H1 (cell line): ENCODE measurements around the gene SLU7. TPM values are rescaled to one million over a fixed set of nuclear protein-coding genes. Genes with fewer than 3 reads are reported as not detected.

ENCODE experiments used
- CBX5 ChIP-seq: fragments of 300-800, 300-1000 bp; sonication (generic); IDR thresholded peaks from 2 replicates; pipeline ENCODE4 v1.7.1; 2016; ENCODE audit warnings: antibody characterized with exemption, low read length, low read depth
- E2F6 ChIP-seq: IDR thresholded peaks from 2 replicates; pipeline ENCODE4 v1.6.1; 2012; ENCODE audit warnings: inconsistent platforms
- EZH2 ChIP-seq: fragments of 200-600 bp; sonication (generic); IDR thresholded peaks from 2 replicates; pipeline ENCODE4 v1.7.1; 2012; ENCODE audit warnings: low read depth, mild to moderate bottlenecking, moderate library complexity, low read length, inconsistent platforms; ENCODE audit not compliant: severe bottlenecking
- KDM4A ChIP-seq: IDR thresholded peaks from one replicate; pipeline ENCODE4 v1.7.1; 2012; ENCODE audit warnings: low read depth, mild to moderate bottlenecking, moderate library complexity, low read length, inconsistent platforms; ENCODE audit not compliant: severe bottlenecking
- KDM5A ChIP-seq: fragments of 200-600 bp; IDR thresholded peaks from 2 replicates; pipeline ENCODE4 v1.7.1; 2012; ENCODE audit warnings: mild to moderate bottlenecking, low read length, inconsistent platforms, mixed read lengths
- polyA plus RNA-seq, 7 experiments: library from polyadenylated mRNA; depleted of rRNA in 3 of 7; stranded (reverse) in 5 of 7; unstranded in 2 of 7; fragments of >200 nt in 5 of 7; fragments of 200-250 nt in 2 of 7; gene quantifications; 1 replicate in 5 of 7; 2 replicates in 1 of 7; 4 replicates in 1 of 7; pipeline versions ENCODE4 v1.2.1 to v1.2.3, GENCODE V29; 2011 to 2013; ENCODE audit warnings: missing spikeins in 2 of 7, mixed read lengths in 2 of 7
- total RNA-seq: library from RNA; stranded (reverse); fragmentation: NEBNext Ultra II Directional; extraction: Animal tissue kit (Norgen Biotek cat#: 25700); gene quantifications from 2 replicates; pipeline ENCODE4 v1.2.1, GENCODE V29; 2021
- TF ChIP-seq, protein P1 (sequence below): fragments of 300-600 bp; sonication (generic); IDR thresholded peaks from 2 replicates; pipeline ENCODE4 v1.7.1; 2012; ENCODE audit warnings: low read length, moderate library complexity, mild to moderate bottlenecking, inconsistent platforms; ENCODE audit not compliant: insufficient replicate concordance

Gene SLU7
- total and polyA plus RNA-seq, 2 of the 8 experiments (the other 6 are each of a cell fraction or from before 2014, with no cell fraction given): 6.0 to 34.1 TPM

- TF ChIP-seq, protein P1, sequence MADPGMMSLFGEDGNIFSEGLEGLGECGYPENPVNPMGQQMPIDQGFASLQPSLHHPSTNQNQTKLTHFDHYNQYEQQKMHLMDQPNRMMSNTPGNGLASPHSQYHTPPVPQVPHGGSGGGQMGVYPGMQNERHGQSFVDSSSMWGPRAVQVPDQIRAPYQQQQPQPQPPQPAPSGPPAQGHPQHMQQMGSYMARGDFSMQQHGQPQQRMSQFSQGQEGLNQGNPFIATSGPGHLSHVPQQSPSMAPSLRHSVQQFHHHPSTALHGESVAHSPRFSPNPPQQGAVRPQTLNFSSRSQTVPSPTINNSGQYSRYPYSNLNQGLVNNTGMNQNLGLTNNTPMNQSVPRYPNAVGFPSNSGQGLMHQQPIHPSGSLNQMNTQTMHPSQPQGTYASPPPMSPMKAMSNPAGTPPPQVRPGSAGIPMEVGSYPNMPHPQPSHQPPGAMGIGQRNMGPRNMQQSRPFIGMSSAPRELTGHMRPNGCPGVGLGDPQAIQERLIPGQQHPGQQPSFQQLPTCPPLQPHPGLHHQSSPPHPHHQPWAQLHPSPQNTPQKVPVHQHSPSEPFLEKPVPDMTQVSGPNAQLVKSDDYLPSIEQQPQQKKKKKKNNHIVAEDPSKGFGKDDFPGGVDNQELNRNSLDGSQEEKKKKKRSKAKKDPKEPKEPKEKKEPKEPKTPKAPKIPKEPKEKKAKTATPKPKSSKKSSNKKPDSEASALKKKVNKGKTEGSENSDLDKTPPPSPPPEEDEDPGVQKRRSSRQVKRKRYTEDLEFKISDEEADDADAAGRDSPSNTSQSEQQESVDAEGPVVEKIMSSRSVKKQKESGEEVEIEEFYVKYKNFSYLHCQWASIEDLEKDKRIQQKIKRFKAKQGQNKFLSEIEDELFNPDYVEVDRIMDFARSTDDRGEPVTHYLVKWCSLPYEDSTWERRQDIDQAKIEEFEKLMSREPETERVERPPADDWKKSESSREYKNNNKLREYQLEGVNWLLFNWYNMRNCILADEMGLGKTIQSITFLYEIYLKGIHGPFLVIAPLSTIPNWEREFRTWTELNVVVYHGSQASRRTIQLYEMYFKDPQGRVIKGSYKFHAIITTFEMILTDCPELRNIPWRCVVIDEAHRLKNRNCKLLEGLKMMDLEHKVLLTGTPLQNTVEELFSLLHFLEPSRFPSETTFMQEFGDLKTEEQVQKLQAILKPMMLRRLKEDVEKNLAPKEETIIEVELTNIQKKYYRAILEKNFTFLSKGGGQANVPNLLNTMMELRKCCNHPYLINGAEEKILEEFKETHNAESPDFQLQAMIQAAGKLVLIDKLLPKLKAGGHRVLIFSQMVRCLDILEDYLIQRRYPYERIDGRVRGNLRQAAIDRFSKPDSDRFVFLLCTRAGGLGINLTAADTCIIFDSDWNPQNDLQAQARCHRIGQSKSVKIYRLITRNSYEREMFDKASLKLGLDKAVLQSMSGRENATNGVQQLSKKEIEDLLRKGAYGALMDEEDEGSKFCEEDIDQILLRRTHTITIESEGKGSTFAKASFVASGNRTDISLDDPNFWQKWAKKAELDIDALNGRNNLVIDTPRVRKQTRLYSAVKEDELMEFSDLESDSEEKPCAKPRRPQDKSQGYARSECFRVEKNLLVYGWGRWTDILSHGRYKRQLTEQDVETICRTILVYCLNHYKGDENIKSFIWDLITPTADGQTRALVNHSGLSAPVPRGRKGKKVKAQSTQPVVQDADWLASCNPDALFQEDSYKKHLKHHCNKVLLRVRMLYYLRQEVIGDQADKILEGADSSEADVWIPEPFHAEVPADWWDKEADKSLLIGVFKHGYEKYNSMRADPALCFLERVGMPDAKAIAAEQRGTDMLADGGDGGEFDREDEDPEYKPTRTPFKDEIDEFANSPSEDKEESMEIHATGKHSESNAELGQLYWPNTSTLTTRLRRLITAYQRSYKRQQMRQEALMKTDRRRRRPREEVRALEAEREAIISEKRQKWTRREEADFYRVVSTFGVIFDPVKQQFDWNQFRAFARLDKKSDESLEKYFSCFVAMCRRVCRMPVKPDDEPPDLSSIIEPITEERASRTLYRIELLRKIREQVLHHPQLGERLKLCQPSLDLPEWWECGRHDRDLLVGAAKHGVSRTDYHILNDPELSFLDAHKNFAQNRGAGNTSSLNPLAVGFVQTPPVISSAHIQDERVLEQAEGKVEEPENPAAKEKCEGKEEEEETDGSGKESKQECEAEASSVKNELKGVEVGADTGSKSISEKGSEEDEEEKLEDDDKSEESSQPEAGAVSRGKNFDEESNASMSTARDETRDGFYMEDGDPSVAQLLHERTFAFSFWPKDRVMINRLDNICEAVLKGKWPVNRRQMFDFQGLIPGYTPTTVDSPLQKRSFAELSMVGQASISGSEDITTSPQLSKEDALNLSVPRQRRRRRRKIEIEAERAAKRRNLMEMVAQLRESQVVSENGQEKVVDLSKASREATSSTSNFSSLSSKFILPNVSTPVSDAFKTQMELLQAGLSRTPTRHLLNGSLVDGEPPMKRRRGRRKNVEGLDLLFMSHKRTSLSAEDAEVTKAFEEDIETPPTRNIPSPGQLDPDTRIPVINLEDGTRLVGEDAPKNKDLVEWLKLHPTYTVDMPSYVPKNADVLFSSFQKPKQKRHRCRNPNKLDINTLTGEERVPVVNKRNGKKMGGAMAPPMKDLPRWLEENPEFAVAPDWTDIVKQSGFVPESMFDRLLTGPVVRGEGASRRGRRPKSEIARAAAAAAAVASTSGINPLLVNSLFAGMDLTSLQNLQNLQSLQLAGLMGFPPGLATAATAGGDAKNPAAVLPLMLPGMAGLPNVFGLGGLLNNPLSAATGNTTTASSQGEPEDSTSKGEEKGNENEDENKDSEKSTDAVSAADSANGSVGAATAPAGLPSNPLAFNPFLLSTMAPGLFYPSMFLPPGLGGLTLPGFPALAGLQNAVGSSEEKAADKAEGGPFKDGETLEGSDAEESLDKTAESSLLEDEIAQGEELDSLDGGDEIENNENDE: no peak
- no peak for TF ChIP-seq EZH2
- no peak for TF ChIP-seq CBX5
- no peak for TF ChIP-seq KDM5A
- no peak for TF ChIP-seq E2F6
- no peak for TF ChIP-seq KDM4A
Measured at GRCh38 chr5:160438316-160439204, 19.7 kb upstream of the SLU7 start (continued).
